Hepatocyte (in vitro differentiated cells): Measurements from ENCODE around the gene JAM3.

Experiments
- EZH2 ChIP-seq: fragments of 200-600 bp; sonication (generic); IDR thresholded peaks from 2 replicates; pipeline ENCODE4 v1.6.1; 2016; ENCODE audit warnings: antibody characterized with exemption, mild to moderate bottlenecking, borderline replicate concordance
- EZH2phosphoT487 ChIP-seq: fragments of 200-600 bp; sonication (generic); IDR thresholded peaks from one replicate; pipeline ENCODE4 v1.6.1; 2018; ENCODE audit warnings: antibody characterized with exemption, mild to moderate bottlenecking, low read depth, moderate library complexity; ENCODE audit not compliant: unreplicated experiment, severe bottlenecking
- TF ChIP-seq, protein P1 (sequence below): fragments of 200-600 bp; sonication (generic); IDR thresholded peaks from 2 replicates; pipeline ENCODE4 v1.5.1; 2016; ENCODE audit warnings: antibody characterized with exemption, mild to moderate bottlenecking; ENCODE audit not compliant: poor library complexity

DNA sequence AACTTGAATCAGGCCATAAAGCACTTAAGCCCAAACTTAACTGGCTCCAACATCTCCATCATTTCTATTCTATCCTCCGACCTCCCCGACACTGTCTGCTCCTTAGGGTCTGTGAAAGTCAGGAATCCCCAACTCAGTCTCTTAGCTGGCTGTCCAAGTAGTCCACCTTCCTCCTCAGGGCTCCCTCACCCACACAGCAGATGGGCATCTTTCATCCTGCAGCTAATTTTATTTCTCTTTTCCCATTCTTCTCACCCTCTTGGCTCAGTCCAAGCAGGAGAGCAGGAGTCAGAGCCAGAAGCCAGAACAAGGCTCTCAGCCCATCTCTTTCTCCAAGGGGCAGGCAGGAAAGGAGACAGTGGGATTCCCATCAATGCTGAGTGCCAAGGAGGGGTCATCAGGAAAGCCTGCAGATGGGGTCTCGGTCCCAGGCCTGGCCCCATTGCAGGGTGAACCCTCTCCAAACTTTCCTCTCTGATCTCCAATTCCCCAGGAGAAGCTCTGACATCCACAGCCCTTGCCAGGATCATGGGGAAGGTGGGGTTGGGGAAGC is 40.4 kb upstream of the JAM3 start:
- TF ChIP-seq, protein P1, sequence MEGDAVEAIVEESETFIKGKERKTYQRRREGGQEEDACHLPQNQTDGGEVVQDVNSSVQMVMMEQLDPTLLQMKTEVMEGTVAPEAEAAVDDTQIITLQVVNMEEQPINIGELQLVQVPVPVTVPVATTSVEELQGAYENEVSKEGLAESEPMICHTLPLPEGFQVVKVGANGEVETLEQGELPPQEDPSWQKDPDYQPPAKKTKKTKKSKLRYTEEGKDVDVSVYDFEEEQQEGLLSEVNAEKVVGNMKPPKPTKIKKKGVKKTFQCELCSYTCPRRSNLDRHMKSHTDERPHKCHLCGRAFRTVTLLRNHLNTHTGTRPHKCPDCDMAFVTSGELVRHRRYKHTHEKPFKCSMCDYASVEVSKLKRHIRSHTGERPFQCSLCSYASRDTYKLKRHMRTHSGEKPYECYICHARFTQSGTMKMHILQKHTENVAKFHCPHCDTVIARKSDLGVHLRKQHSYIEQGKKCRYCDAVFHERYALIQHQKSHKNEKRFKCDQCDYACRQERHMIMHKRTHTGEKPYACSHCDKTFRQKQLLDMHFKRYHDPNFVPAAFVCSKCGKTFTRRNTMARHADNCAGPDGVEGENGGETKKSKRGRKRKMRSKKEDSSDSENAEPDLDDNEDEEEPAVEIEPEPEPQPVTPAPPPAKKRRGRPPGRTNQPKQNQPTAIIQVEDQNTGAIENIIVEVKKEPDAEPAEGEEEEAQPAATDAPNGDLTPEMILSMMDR: no peak
- TF ChIP-seq EZH2phosphoT487 (no peak), EZH2 (no peak)
